Duodenal mucosa (tissue), 2 donors: ENCODE results near the gene PLA2G12A.

Experiments used
- H3K27ac ChIP-seq: one replicate; pipeline ENCODE4 v1.7.0; 2013; ENCODE audit warnings: low read depth, low read length
- H3K27me3 ChIP-seq, 2 donors: one replicate each; pipeline ENCODE4 v1.7.0; 2013; ENCODE audit warnings: low read length in 2 of 2, control low read depth in 1 of 2; ENCODE audit not compliant: insufficient read depth in 2 of 2, control insufficient read depth in 1 of 2
- H3K36me3 ChIP-seq, 2 donors: one replicate each; pipeline ENCODE4 v1.7.0; 2013; ENCODE audit warnings: low read length in 2 of 2, control low read depth in 1 of 2; ENCODE audit not compliant: insufficient read depth in 2 of 2, control insufficient read depth in 1 of 2
- H3K4me1 ChIP-seq, 2 donors: one replicate each; pipeline ENCODE4 v1.7.0; 2013; ENCODE audit warnings: low read length in 2 of 2, control low read depth in 1 of 2; ENCODE audit not compliant: insufficient read depth in 2 of 2, control insufficient read depth in 1 of 2
- H3K4me3 ChIP-seq, 2 donors: one replicate each; pipeline ENCODE4 v1.7.0; 2013; ENCODE audit warnings: low read length in 2 of 2, low read depth in 1 of 2
- H3K9ac ChIP-seq, 2 donors: one replicate each; pipeline ENCODE4 v1.7.0; 2013; ENCODE audit warnings: low read length in 2 of 2, low read depth in 1 of 2
- H3K9me3 ChIP-seq, 2 donors: one replicate each; pipeline ENCODE4 v1.7.0; 2013; ENCODE audit warnings: low read length in 2 of 2, control low read depth in 1 of 2; ENCODE audit not compliant: control insufficient read depth in 1 of 2

Gene PLA2G12A

DNA sequence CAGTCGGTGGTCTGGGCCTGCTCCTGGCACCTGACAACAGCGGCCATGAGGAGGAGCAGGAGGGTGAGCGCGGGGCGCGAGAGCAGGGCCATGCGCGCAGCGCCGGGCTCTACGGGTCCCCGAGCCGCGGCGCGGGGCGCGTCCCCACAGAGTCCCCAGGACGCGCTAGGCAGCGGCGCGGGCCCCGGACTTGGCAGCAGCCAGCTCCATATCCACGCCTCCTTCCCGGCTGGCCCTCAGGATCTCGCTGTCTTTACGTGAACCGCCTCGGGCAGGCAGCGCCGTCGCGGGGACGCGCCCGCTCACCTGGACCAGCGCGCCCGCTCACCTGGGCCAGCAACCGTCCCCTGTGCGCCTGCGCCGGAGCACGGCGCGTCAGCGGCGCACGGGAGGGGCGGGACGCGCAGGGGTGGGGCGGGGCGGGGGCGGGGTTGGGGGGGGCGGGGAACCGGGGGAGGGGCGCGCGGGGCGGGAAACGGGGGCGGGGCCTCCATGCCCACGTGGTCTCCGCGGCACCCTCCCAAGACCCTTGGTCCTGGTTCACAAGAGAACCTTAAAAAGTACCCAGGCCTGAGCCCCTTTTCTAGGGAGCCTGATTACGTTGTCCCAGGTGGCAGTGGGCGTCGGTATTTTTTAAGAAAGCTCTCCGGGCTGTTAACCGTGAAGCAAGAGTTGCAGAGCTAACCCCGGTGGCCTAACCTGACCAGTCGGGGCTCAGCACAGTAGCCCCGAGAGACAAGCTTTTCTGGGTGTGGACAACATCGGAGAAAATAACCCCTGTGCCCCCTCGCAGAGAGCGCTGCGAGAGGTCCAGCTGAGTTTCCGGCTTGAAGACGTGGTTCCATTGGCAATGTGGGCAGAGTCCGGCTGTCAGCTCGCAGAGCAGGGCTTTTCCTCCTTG lies at the start of gene PLA2G12A:
Gene PLA2G12A (minus strand): TSS at position 353 of the 901 bp plus-strand sequence. CDS start 261 bp downstream, at position 92.
- Histone ChIP-seq H3K4me3 (peak within 1 kb of the TSS; percentile 89 to 91), H3K9ac (peak within 1 kb of the TSS; percentile 90 to 96), H3K27ac (peak within 1 kb of the TSS; percentile 86), H3K36me3 (no peaks in the 10 kb centered on the region), H3K4me1 (peaks cover 10% of the 10 kb centered on the region in 2 donors), H3K9me3 (no peaks in the 10 kb centered on the region), H3K27me3 (no peaks in the 10 kb centered on the region)

- Histone ChIP-seq H3K27ac (no peak overlapping the region), H3K27me3 (no peaks in the 10 kb centered on the region), H3K4me3 (no peak overlapping the region), H3K9me3 (no peaks in the 10 kb centered on the region), H3K4me1 (no peaks in the 10 kb centered on the region), H3K9ac (no peak overlapping the region), H3K36me3 (no peaks in the 10 kb centered on the region)
Observed at GRCh38 chr4:109764789-109765402, 35.0 kb upstream of the PLA2G12A start.

DNA sequence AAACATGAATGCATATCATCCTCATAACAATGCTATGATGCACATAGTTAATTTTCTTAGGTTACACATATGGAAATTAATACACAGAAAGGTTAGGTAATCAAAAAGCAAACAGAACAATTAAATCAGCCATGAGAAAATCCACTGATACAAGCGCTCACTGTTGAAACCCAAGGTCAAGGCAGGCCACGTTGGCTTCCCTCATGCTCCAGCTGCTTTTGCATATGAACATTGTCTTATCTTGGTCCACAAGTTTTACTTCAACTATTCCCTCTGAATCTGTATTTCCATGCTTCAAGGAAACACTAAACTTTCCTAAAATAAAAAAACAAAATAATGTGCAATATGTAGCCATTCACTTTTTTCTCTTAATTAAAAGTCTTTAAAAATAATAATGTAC lies 34.5 kb upstream of the PLA2G12A start:
- Histone ChIP-seq H3K4me3 (no peak overlapping the region), H3K9ac (no peak overlapping the region), H3K4me1 (no peaks in the 10 kb centered on the region), H3K9me3 (no peaks in the 10 kb centered on the region), H3K27ac (no peak overlapping the region), H3K36me3 (no peaks in the 10 kb centered on the region), H3K27me3 (no peaks in the 10 kb centered on the region)

DNA sequence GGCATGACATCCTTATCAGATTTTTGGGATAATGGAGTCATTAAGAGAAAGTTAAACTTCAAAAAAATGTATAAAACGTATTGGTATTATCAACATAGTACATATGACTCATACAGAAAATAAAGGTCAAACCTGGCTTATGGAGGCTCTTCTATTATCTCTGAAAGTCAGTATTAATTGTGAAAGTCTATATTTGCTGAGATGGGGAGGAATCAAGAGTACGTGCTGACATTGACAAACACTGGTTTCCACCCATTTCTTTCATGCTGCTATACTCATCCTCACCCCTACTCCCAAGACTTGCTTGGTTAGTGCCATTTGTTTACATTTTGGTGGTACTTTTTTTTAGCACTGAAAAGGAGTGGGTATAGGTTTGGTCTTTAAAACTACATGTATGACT lies 30.8 kb upstream of the PLA2G12A start:
- Histone ChIP-seq H3K36me3 (no peaks in the 10 kb centered on the region), H3K27ac (no peak overlapping the region), H3K4me3 (no peak overlapping the region), H3K4me1 (no peaks in the 10 kb centered on the region), H3K9me3 (no peaks in the 10 kb centered on the region), H3K27me3 (no peaks in the 10 kb centered on the region), H3K9ac (no peak overlapping the region)

GRCh38 chr4:109755656-109756055 lies 25.8 kb upstream of the PLA2G12A start:
- no peaks in the 10 kb centered on the region for H3K9me3 ChIP-seq
- H3K9ac ChIP-seq: no peak overlapping the region
- H3K36me3 ChIP-seq: no peaks in the 10 kb centered on the region

DNA sequence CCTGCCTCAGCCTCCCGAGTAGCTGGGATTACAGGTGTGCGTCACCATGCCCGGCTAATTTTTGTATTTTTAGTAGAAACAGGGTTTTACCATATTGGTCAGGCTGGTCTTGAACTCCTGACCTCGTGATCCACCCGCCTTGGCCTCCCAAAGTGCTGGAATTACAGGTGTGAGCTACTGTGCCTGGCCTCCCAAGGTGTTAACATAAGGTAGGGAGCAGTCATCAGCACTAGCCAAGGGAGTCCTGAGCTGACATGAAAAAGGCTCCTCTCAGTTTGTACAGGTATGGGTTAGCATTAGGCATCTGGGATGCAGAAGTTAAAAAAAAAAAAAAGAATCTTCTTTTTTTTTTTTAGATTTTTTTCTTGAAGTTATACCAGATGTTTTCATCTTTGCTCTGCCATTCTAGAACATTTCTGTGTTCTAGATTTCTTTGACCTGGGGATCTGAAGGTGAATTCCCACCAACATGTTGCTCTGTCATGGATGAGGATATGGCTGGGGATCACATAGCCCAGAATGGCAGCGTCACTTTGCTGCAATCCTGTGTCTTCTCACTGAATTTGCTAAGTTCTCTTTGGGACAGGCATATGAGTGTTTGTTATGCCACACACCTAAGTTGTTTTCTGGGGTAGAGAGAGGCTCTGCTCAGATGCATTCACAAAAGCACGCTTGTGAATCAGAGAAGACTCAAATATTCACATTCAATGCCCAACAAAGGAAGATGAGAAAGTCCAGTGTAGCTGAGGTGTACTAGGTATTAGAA lies 24.4 kb upstream of the PLA2G12A start:
- no peak overlapping the region for H3K9ac ChIP-seq
- no peak overlapping the region for H3K4me3 ChIP-seq
- H3K36me3 ChIP-seq: no peaks in the 10 kb centered on the region
- H3K27me3 ChIP-seq: no peaks in the 10 kb centered on the region
- H3K27ac ChIP-seq: no peak overlapping the region
- no peaks in the 10 kb centered on the region for H3K4me1 ChIP-seq
- H3K9me3 ChIP-seq: no peaks in the 10 kb centered on the region

More at GRCh38 chr4:109755656-109756055, 25.8 kb upstream of the PLA2G12A start:
- no peaks in the 10 kb centered on the region for H3K4me1 ChIP-seq
- H3K27me3 ChIP-seq: no peaks in the 10 kb centered on the region
- no peak overlapping the region for H3K27ac ChIP-seq
- H3K4me3 ChIP-seq: no peak overlapping the region

- Histone ChIP-seq H3K27ac (no peak overlapping the region), H3K9ac (no peak overlapping the region), H3K36me3 (peaks cover 0 to 3% of the 10 kb centered on the region in 2 donors), H3K4me1 (no peaks in the 10 kb centered on the region), H3K4me3 (no peak overlapping the region), H3K9me3 (no peaks in the 10 kb centered on the region), H3K27me3 (no peaks in the 10 kb centered on the region)
Observed at GRCh38 chr4:109752525-109752924, 22.7 kb upstream of the PLA2G12A start.

DNA sequence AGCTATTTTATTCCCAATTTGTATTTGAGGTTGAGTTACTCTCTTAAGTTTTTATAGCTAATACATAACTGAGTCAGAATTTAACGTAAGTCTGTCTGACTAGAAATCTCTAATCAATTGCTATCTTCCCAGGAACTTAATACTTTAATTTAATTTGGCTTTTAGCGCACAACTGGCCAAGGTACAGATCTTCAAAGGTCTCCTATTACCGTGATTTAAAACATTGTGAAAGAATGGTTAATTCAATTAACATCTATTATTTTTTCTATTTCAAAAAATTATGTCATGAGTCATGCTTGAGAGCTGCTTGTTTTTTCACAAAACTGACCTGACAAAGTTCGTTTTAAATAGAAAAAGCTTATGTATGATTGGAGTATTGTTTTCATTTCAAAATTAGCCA lies 22.0 kb upstream of the PLA2G12A start:
- H3K9ac ChIP-seq: no peak overlapping the region
- no peaks in the 10 kb centered on the region for H3K4me1 ChIP-seq
- H3K4me3 ChIP-seq: no peak overlapping the region
- no peaks in the 10 kb centered on the region for H3K27me3 ChIP-seq
- no peak overlapping the region for H3K27ac ChIP-seq
- no peaks in the 10 kb centered on the region for H3K9me3 ChIP-seq
- peaks cover 0 to 3% of the 10 kb centered on the region in 2 donors for H3K36me3 ChIP-seq

DNA sequence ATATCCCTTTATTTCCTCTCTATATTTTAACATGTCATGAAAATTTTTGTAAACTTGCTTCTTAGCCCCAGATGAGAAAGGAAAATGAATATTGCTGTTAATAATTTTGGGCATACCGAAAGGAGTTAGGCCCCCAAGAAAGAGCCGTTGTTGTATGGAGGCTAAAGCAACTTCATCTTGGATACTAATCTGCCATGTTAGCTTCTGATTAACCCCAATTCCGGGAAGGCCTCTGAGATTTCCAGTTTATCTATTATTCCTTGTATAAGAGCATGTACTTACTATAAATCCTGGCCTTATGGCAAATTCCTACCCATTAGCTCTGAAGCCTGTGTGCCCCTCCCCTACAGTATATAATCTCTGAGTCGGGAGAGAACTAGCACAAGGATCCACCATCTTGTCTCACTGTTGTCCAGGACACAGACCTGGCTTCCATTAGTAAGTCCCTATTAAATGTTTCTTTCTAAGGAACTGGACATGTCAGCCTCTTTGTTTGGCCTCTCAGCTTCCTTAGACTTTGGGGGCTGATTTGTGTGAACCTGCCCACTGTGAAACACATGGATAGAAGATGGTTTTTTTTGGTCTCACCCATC lies 20.9 kb upstream of the PLA2G12A start:
- no peak overlapping the region for H3K9ac ChIP-seq
- no peak overlapping the region for H3K27ac ChIP-seq
- H3K9me3 ChIP-seq: no peaks in the 10 kb centered on the region
- H3K4me1 ChIP-seq: no peaks in the 10 kb centered on the region
- peaks cover 0 to 7% of the 10 kb centered on the region in 2 donors for H3K36me3 ChIP-seq
- no peaks in the 10 kb centered on the region for H3K27me3 ChIP-seq
- no peak overlapping the region for H3K4me3 ChIP-seq
